GM12878 (cell line): ENCODE measurements around the gene LPIN1. TPM values are rescaled to one million over a fixed set of nuclear protein-coding genes. Genes with fewer than 3 reads are reported as not detected.
A peak's percentile ranks its signal among the peaks of the same experiment; 100 is the strongest.

Source experiments
- ATAC-seq: fragments of 200-7000 bp; cut with Tn5 transposase; 3 replicates; pipeline ENCODE4 v1.9.1; 2020; ENCODE audit warnings: mild to moderate bottlenecking, moderate library complexity
- BruUV-seq: library from RNA; stranded (reverse); fragments of 400-500 nt; replicated peaks from 2 replicates; lab custom pipeline; 2021; lab: Mats Ljungman, UMichigan
- CTCF ChIA-PET: fragments of 300-600 bp; sonication (Branson Sonifier 250); formaldehyde crosslinking; extraction: SDS; loops from one replicate; lab custom pipeline; 2021; ENCODE audit warnings: inconsistent platforms; lab: Yijun Ruan, JAX
- POLR2A ChIA-PET: fragments of 350-600 bp; formaldehyde crosslinking; extraction: SDS; loops from one replicate; lab custom pipeline; 2021; ENCODE audit warnings: inconsistent platforms; lab: Charles Lee
- RAD21 ChIA-PET: fragments of 300-600 bp; sonication (Branson Sonifier 250); formaldehyde crosslinking; loops from one replicate; lab custom pipeline; 2023; ENCODE audit warnings: antibody characterized with exemption; ENCODE audit not compliant: unreplicated experiment; lab: Charles Lee
- SMC1A ChIA-PET: fragments of 300-600 bp; sonication (Branson Sonifier 250); formaldehyde crosslinking; loops from one replicate; lab custom pipeline; 2023; ENCODE audit not compliant: unreplicated experiment, uncharacterized antibody; lab: Charles Lee
- DNase-seq: peaks from one replicate; pipeline ENCODE4 v3.0.0-alpha.2; 2011; ENCODE audit warnings: low read depth, low spot score
- FAIRE-seq: peaks from 3 replicates; lab custom pipeline; 2011; peaks lifted over from hg19 to GRCh38; lab: Jason Lieb, UNC
- H2AFZ ChIP-seq: 2 replicates; pipeline ENCODE4 v1.6.0; 2011; ENCODE audit warnings: low read depth, low read length, control low read depth; ENCODE audit not compliant: control insufficient read depth
- H3K27ac ChIP-seq: 2 replicates; pipeline ENCODE4 v1.5.1; 2011; ENCODE audit warnings: control low read depth; ENCODE audit not compliant: control insufficient read depth, insufficient read depth
- H3K27me3 ChIP-seq, 2 experiments: replicated peaks in 1 of 2; 2 replicates each; pipeline versions ENCODE4 v1.6.0 to v1.6.1; 2011; ENCODE audit warnings: low read length in 1 of 2; ENCODE audit not compliant: control insufficient read depth in 2 of 2, insufficient read depth in 2 of 2
- H3K36me3 ChIP-seq, 2 experiments: 2 replicates each; pipeline ENCODE4 v1.5.1; 2011; ENCODE audit warnings: low read length in 1 of 2; ENCODE audit not compliant: control insufficient read depth in 2 of 2, insufficient read depth in 2 of 2
- H3K4me1 ChIP-seq: 2 replicates; pipeline ENCODE4 v1.6.1; 2011; ENCODE audit warnings: mild to moderate bottlenecking, low read length, moderate library complexity, mixed read lengths; ENCODE audit not compliant: control insufficient read depth, insufficient read depth
- H3K4me2 ChIP-seq: 2 replicates; pipeline ENCODE4 v1.6.0; 2011; ENCODE audit warnings: control low read depth; ENCODE audit not compliant: control insufficient read depth, insufficient read depth
- H3K4me3 ChIP-seq: fragments of 200-600 bp; sonication (generic); 2 replicates; pipeline ENCODE4 v1.5.1; 2016
- H3K79me2 ChIP-seq: 2 replicates; pipeline ENCODE4 v1.6.0; 2011; ENCODE audit warnings: low read length; ENCODE audit not compliant: control insufficient read depth, insufficient read depth
- H3K9ac ChIP-seq: 2 replicates; pipeline ENCODE4 v1.8.0; 2011; ENCODE audit warnings: low read length, control low read depth, mixed read lengths; ENCODE audit not compliant: control insufficient read depth, insufficient read depth
- H3K9me3 ChIP-seq: replicated peaks from 3 replicates; pipeline ENCODE4 v1.5.1; 2011; ENCODE audit warnings: mild to moderate bottlenecking, low read length; ENCODE audit not compliant: control insufficient read depth, insufficient read depth
- H4K20me1 ChIP-seq: 2 replicates; pipeline ENCODE4 v1.6.0; 2011; ENCODE audit not compliant: control insufficient read depth, insufficient read depth
- ATF2 ChIP-seq: IDR thresholded peaks from 2 replicates; pipeline ENCODE4 v1.6.1; 2012; ENCODE audit warnings: low read length, inconsistent platforms
- CREB1 ChIP-seq: IDR thresholded peaks from 2 replicates; pipeline ENCODE4 v1.6.1; 2012; ENCODE audit warnings: low read depth, mild to moderate bottlenecking, inconsistent platforms
- CREM ChIP-seq: IDR thresholded peaks from 2 replicates; pipeline ENCODE4 v1.6.1; 2014; ENCODE audit warnings: antibody characterized with exemption, low read depth
- ELK1 ChIP-seq: IDR thresholded peaks from 2 replicates; pipeline ENCODE4 v1.6.1; 2012; ENCODE audit warnings: low read depth, low read length, improper control_type of control experiment
- GABPA ChIP-seq: IDR thresholded peaks from 2 replicates; pipeline ENCODE4 v1.6.1; 2014; ENCODE audit warnings: antibody characterized with exemption, low read depth, mild to moderate bottlenecking, inconsistent platforms
- HDAC6 ChIP-seq: fragments of 200-600 bp; sonication (generic); IDR thresholded peaks from one replicate; pipeline ENCODE4 v1.8.0; 2017; ENCODE audit warnings: antibody characterized with exemption; ENCODE audit not compliant: unreplicated experiment
- LARP7 ChIP-seq: fragments of 450-650 bp; IDR thresholded peaks from 2 replicates; pipeline ENCODE4 v1.6.1; 2017; ENCODE audit warnings: mild to moderate bottlenecking
- NBN ChIP-seq: fragments of 450-650 bp; IDR thresholded peaks from 2 replicates; pipeline ENCODE4 v1.6.1; 2016
- NFIC ChIP-seq: IDR thresholded peaks from 2 replicates; pipeline ENCODE4 v1.6.1; 2012; ENCODE audit warnings: low read depth, mild to moderate bottlenecking, inconsistent platforms, low read length, moderate library complexity
- PML ChIP-seq: IDR thresholded peaks from 2 replicates; pipeline ENCODE4 v1.6.1; 2012; ENCODE audit warnings: low read length, inconsistent platforms
- POLR2AphosphoS2 ChIP-seq: IDR thresholded peaks from 2 replicates; pipeline ENCODE4 v1.6.1; 2011; ENCODE audit warnings: low read depth, mild to moderate bottlenecking, low read length, improper control_type of control experiment, moderate library complexity
- POLR2AphosphoS5 ChIP-seq: IDR thresholded peaks from 2 replicates; pipeline ENCODE4 v1.6.1; 2011; ENCODE audit warnings: mild to moderate bottlenecking, low read length, inconsistent platforms
- RELA ChIP-seq: fragments of 450-650 bp; IDR thresholded peaks from 2 replicates; pipeline ENCODE4 v1.8.0; 2014; ENCODE audit warnings: borderline replicate concordance; ENCODE audit not compliant: partially characterized antibody
- SKIL ChIP-seq: fragments of 450-650 bp; IDR thresholded peaks from 2 replicates; pipeline ENCODE4 v1.6.1; 2017; ENCODE audit warnings: mild to moderate bottlenecking, low read depth, inconsistent platforms; ENCODE audit not compliant: poor library complexity, severe bottlenecking
- SUPT20H ChIP-seq: IDR thresholded peaks from 2 replicates; pipeline ENCODE4 v1.6.1; 2011; ENCODE audit warnings: low read depth, mild to moderate bottlenecking, low read length, moderate library complexity, borderline replicate concordance; ENCODE audit not compliant: control insufficient read depth
- TCF7 ChIP-seq: IDR thresholded peaks from 2 replicates; pipeline ENCODE4 v1.6.1; 2014; ENCODE audit warnings: antibody characterized with exemption, borderline replicate concordance
- ZNF217 ChIP-seq: fragments of 450-650 bp; IDR thresholded peaks from 2 replicates; pipeline ENCODE4 v1.6.1; 2017; ENCODE audit warnings: antibody characterized with exemption, mild to moderate bottlenecking
- ZNF274 ChIP-seq: IDR thresholded peaks from one replicate; pipeline ENCODE4 v1.8.0; 2011; ENCODE audit not compliant: insufficient read length, insufficient read depth
- WGBS: methylation state at CpG from one replicate; pipeline ENCODE4 v1.1.6; 2016; ENCODE audit warnings: low lambda C conversion rate; ENCODE audit not compliant: insufficient replicate concordance, insufficient coverage; ENCODE audit errors: missing lambda C conversion rate; 5-methylcytosine and 5-hydroxymethylcytosine counted together
- in situ Hi-C: fragments of 300-500 bp; cut with MboI; formaldehyde crosslinking; loops from 9 replicates; pipeline ENCODE4 v1.14.3; 2018; ENCODE audit warnings: mixed read lengths
- intact Hi-C: fragments of 100-400 bp; cut with micrococcal nuclease; formaldehyde crosslinking; loops from one replicate; pipeline ENCODE4 v1.14.2; 2022; ENCODE audit not compliant: unreplicated experiment
- polyA plus RNA-seq, 11 experiments: library from polyadenylated mRNA; depleted of rRNA in 4 of 11; unstranded in 6 of 11; stranded (reverse) in 5 of 11; fragments of >200 nt; fragmentation: Nextera tagmentation in 4 of 11; fragmentation: Illumina TruSeq in 1 of 11; extraction: Ambion mirVana in 4 of 11; extraction: Trizol in 1 of 11; gene quantifications; 1 replicate in 1 of 11; 2 replicates in 10 of 11; pipeline versions ENCODE4 v1.2.1 to v1.2.3, GENCODE V29; 2011 to 2016; ENCODE audit warnings: inconsistent platforms in 2 of 11, missing spikeins in 2 of 11, low read depth in 1 of 11
- total RNA-seq, 4 experiments: library from RNA; depleted of rRNA in 3 of 4; stranded (reverse); fragments of >200 nt in 3 of 4; fragmentation: Illumina TruSeq in 1 of 4; extraction: Trizol in 1 of 4; gene quantifications; 2 replicates each; pipeline versions ENCODE4 v1.2.1 to v1.2.3, GENCODE V29; 2013 to 2021

Gene LPIN1
- total and polyA plus RNA-seq, 10 of the 15 experiments (the other 5 are each of a cell fraction or from before 2014, with no cell fraction given), result 18.8 to 82.5 (median 50.3) TPM

- no peak for TF ChIP-seq ELK1
- TF ChIP-seq NBN, result peak; percentile 77
- TF ChIP-seq TCF7, result no peak
- no peak for TF ChIP-seq RELA
- no peak for TF ChIP-seq PML
- TF ChIP-seq POLR2AphosphoS2, result 0 out of 2 replicates have a peak, but pooled peaks have one; percentile 39
- TF ChIP-seq SUPT20H, result no peak
- no peak for TF ChIP-seq ZNF274
- no peak for TF ChIP-seq HDAC6
- TF ChIP-seq, all 136 proteins: peak for 39
Observed at GRCh38 chr2:11749646-11750349, 3.4 kb downstream of the LPIN1 start (continued).

GRCh38 chr2:11750422-11750821 is 4.0 kb downstream of the LPIN1 start:
- Histone ChIP-seq H2AFZ (no peak overlapping the region), H3K4me3 (peak overlapping the region; percentile 70; the same call in 1 of the 2 replicates), H4K20me1 (no peaks in the 10 kb centered on the region), H3K36me3 (no peaks in the 10 kb centered on the region), H3K27me3 (no peaks in the 10 kb centered on the region), H3K4me1 (peaks cover 68% of the 10 kb centered on the region), H3K9ac (peak overlapping the region; percentile 80; the same call in 1 of the 2 replicates), H3K9me3 (no peaks in the 10 kb centered on the region), H3K4me2 (peak overlapping the region; percentile 99), H3K27ac (peak overlapping the region; percentile 86), H3K79me2 (peaks cover 54% of the 10 kb centered on the region)
- POLR2A ChIA-PET, result interaction anchor here (1.2 to 2.7 kb wide), 4 partner anchors 11 to 31 kb away, joined by 3 to 13 read pairs (median 4); no protein-coding TSS in a partner anchor
- in situ Hi-C loops (no loop called here), intact Hi-C loops (loop anchor here (5.0 kb wide), 1 partner anchor 117 kb away; no protein-coding TSS in a partner anchor)
- SMC1A ChIA-PET, result interaction anchor here (1.3 to 16.4 kb wide), 7 partner anchors 7 to 56 kb away, joined by 3 to 222 read pairs (median 11); partner anchors contain the start of gene LPIN1
- FAIRE-seq, result peak; percentile 71
- 1% methylated on average over 5 of the region's 5 CpGs for WGBS
- no TSS peak for BruUV-seq
- RAD21 ChIA-PET, result interaction anchor here (0.5 to 5.6 kb wide), 11 partner anchors 10 to 966 kb away, joined by 3 to 43 read pairs (median 4); partner anchors contain the start of gene TRIB2
- CTCF ChIA-PET, result interaction anchor here (1.1 to 28.9 kb wide), 7 partner anchors 8 to 61 kb away, joined by 3 to 684 read pairs (median 10); partner anchors contain the start of gene LPIN1
- ATAC-seq, result peak; percentile 54
- peak; percentile 70 for DNase-seq
- peak; percentile 94 for TF ChIP-seq CREB1
- no peak for TF ChIP-seq LARP7
- peak; percentile 88 for TF ChIP-seq CREM
- peak; percentile 81 for TF ChIP-seq SKIL
- TF ChIP-seq POLR2AphosphoS5, result 0 out of 2 replicates have a peak, but pooled peaks have one; percentile 38
- peak; percentile 92 for TF ChIP-seq ATF2
- peak; percentile 14; the same call in 1 of the 2 replicates for TF ChIP-seq ZNF217
- TF ChIP-seq NFIC, result peak; percentile 61
- 0 out of 2 replicates have a peak, but pooled peaks have one; percentile 10 for TF ChIP-seq GABPA
